ENCODE measurements around the gene ASIC2. TPM values are rescaled to one million over a fixed set of nuclear protein-coding genes. Genes with fewer than 3 reads are reported as not detected.

ASIC2 gene
- total and polyA plus RNA-seq, 7 donors = 0.01 TPM; not detected in 6

GRCh38 chr17:33086878-33087277 lies 206.2 kb downstream of the ASIC2 start:
- no peak for TF ChIP-seq CTCF (IDR thresholded peaks at IDR 0.05)
- DNase-seq (no peak), ATAC-seq (no peak)
- Histone ChIP-seq H3K36me3 (ENCODE audit: insufficient read depth in 1 of 2, low read depth in 1 of 2) (no peaks in the 10 kb centered on the region), H3K27ac (no peak overlapping the region), H3K4me1 (no peaks in the 10 kb centered on the region), H3K27me3 (ENCODE audit: insufficient read depth in 3 of 3, low read length in 2 of 3) (peaks cover 0 to 9% (median 3%) of the 10 kb centered on the region in 3 donors), H3K9me3 (no peaks in the 10 kb centered on the region), H3K4me3 (no peak overlapping the region)
- intact Hi-C loops (cut with DNase I) = no loop called here

GRCh38 chr17:33086041-33086440 lies 207.1 kb downstream of the ASIC2 start:
- no peak for DNase-seq
- peaks cover 0 to 9% (median 5%) of the 10 kb centered on the region in 3 donors for H3K27me3 ChIP-seq (ENCODE audit: insufficient read depth in 3 of 3, low read length in 2 of 3)
- intact Hi-C loops (cut with DNase I) = no loop called here

DNA sequence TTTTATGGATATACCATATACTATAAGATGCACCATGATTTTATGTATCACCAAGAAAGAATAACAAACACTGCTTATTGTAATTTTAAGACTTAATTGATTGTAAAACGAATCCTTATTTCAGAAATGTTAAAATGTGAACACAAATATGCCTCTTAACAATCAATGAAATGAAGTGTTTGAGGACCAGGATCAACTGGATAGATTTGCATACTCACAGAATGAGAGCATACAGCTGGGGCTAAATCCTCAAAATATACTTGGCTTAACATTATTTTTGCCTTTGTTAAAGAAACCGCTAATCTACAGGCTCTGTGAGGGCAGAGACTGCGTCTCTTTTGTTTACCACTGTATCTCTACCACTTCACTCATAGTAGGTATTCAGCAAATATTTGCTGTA lies 207.8 kb downstream of the ASIC2 start:
- no peak overlapping the region for H3K27ac ChIP-seq
- WGBS, 3 donors = 79 to 82% (median 80%) methylated on average over 3 of the region's 3 CpGs
- H3K4me1 ChIP-seq = no peaks in the 10 kb centered on the region
- no peaks in the 10 kb centered on the region for H3K36me3 ChIP-seq (ENCODE audit: insufficient read depth in 1 of 2, low read depth in 1 of 2)
- no peak for DNase-seq
- H3K4me3 ChIP-seq = no peak overlapping the region
- no peak for ATAC-seq
- no peak for TF ChIP-seq CTCF (IDR thresholded peaks at IDR 0.05)
- intact Hi-C loops (cut with DNase I) = no loop called here
- peaks cover 0 to 12% (median 5%) of the 10 kb centered on the region in 3 donors for H3K27me3 ChIP-seq (ENCODE audit: insufficient read depth in 3 of 3, low read length in 2 of 3)
- H3K9me3 ChIP-seq = no peaks in the 10 kb centered on the region

More at GRCh38 chr17:33086041-33086440, 207.1 kb downstream of the ASIC2 start:
- WGBS, 3 donors = 54 to 73% (median 55%) methylated on average over 1 of the region's 1 CpG
- Histone ChIP-seq H3K9me3 (no peaks in the 10 kb centered on the region), H3K27ac (no peak overlapping the region), H3K4me3 (no peak overlapping the region), H3K4me1 (no peaks in the 10 kb centered on the region), H3K36me3 (ENCODE audit: insufficient read depth in 1 of 2, low read depth in 1 of 2) (no peaks in the 10 kb centered on the region)
- no peak for TF ChIP-seq CTCF (IDR thresholded peaks at IDR 0.05)
- no peak for ATAC-seq

DNA sequence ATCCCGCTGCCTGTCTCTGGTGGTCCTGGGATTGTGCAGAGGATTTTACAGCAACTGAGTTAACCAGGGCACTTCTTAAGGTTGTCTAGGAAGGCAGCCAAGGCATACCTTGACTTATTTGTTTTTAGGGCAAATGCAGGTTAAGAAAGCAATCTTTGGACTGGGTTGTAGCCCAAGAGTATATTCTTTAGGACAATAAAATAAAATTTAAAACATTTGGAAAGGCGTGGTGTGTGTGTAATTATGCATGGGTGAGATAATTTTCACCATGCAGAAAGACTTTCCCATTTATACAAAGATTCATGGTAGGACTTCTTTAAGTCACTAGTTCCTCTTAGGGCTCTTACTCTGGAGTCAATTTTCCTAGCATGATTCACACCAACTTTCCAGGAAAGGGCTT lies 208.3 kb downstream of the ASIC2 start:
- H3K36me3 ChIP-seq (ENCODE audit: insufficient read depth in 1 of 2, low read depth in 1 of 2) = no peaks in the 10 kb centered on the region
- no peak overlapping the region for H3K27ac ChIP-seq
- intact Hi-C loops (cut with DNase I) = no loop called here
- ATAC-seq = no peak
- no peak for DNase-seq
- H3K4me1 ChIP-seq = no peaks in the 10 kb centered on the region
- no peak for TF ChIP-seq CTCF (IDR thresholded peaks at IDR 0.05)
- peaks cover 0 to 16% (median 5%) of the 10 kb centered on the region in 3 donors for H3K27me3 ChIP-seq (ENCODE audit: insufficient read depth in 3 of 3, low read length in 2 of 3)
- WGBS, 3 donors = 68 to 76% (median 74%) methylated on average over 2 of the region's 2 CpGs
- no peaks in the 10 kb centered on the region for H3K9me3 ChIP-seq
- no peak overlapping the region for H3K4me3 ChIP-seq

DNA sequence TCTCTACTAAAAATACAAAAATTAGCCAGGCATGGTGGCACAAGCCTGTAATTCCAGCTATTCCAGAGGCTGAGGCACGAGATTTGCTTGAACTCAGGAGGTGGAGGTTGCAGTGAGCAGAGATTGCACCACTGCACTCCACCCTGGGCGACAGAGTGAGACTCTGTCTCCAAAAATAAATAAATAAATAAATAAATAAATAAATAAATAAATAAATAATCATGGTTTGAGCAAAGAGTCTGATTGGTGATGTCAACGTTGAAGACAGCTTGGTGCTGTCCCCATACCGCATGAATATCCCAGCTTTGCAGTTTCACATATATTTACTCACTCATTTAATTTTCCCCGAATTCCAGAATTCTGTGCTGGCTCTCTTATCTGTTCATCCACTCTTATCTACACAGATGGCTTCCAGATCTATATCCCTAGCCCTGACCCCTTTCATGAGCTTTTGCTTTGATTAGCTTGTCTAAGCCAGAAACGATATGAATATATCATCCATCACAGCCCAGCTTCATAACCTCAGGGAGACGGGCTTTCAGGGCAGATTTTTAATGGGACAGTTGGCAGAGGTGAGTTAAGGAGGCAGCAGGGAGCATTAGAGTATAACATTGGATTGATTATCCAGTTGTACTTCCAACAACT lies 210.4 kb downstream of the ASIC2 start:
- TF ChIP-seq CTCF (IDR thresholded peaks at IDR 0.05) = no peak
- Histone ChIP-seq H3K4me1 (no peaks in the 10 kb centered on the region), H3K4me3 (no peak overlapping the region), H3K36me3 (ENCODE audit: insufficient read depth in 1 of 2, low read depth in 1 of 2) (no peaks in the 10 kb centered on the region), H3K9me3 (no peaks in the 10 kb centered on the region), H3K27ac (no peak overlapping the region), H3K27me3 (ENCODE audit: insufficient read depth in 3 of 3, low read length in 2 of 3) (peaks cover 0 to 18% (median 5%) of the 10 kb centered on the region in 3 donors)
- no peak for DNase-seq
- WGBS, 3 donors = 81 to 83% (median 83%) methylated on average over 7 of the region's 7 CpGs
- ATAC-seq = no peak
- intact Hi-C loops (cut with DNase I) = no loop called here
